GM23338 (cell line): Measurements from ENCODE around the gene STAB2. TPM values are rescaled to one million over a fixed set of nuclear protein-coding genes. Genes with fewer than 3 reads are reported as not detected.

Experiments
- ATAC-seq: fragments of 200-7000 bp; cut with Tn5 transposase; 3 replicates; pipeline ENCODE4 v1.9.1; 2020
- DNase-seq: peaks from one replicate; pipeline ENCODE4 v3.0.0-alpha.2; 2015; ENCODE audit warnings: low spot score
- H2AFZ ChIP-seq: fragments of 200-600 bp; sonication (generic); 2 replicates; pipeline ENCODE4 v1.8.0; 2016; ENCODE audit warnings: antibody characterized with exemption, mild to moderate bottlenecking, moderate library complexity
- H3F3A ChIP-seq: fragments of 200-600 bp; sonication (generic); replicated peaks from 2 replicates; pipeline ENCODE4 v1.8.0; 2017; ENCODE audit warnings: antibody characterized with exemption, mixed run types, low read depth
- H3K27ac ChIP-seq: fragments of 200-600 bp; sonication (generic); 2 replicates; pipeline ENCODE4 v1.6.1; 2016; ENCODE audit warnings: low read depth
- H3K27me3 ChIP-seq: fragments of 200-600 bp; sonication (generic); 2 replicates; pipeline ENCODE4 v1.8.0; 2016; ENCODE audit warnings: mild to moderate bottlenecking, mixed run types, moderate library complexity; ENCODE audit not compliant: insufficient read depth
- H3K36me3 ChIP-seq: fragments of 200-600 bp; sonication (generic); 2 replicates; pipeline ENCODE4 v1.8.0; 2016; ENCODE audit warnings: mild to moderate bottlenecking; ENCODE audit not compliant: insufficient read depth
- H3K4me1 ChIP-seq: fragments of 200-600 bp; sonication (generic); 2 replicates; pipeline ENCODE4 v1.8.0; 2016; ENCODE audit warnings: mild to moderate bottlenecking, moderate library complexity; ENCODE audit not compliant: insufficient read depth
- H3K4me2 ChIP-seq: fragments of 200-600 bp; sonication (generic); 2 replicates; pipeline ENCODE4 v1.7.1; 2017; ENCODE audit warnings: mixed run types
- H3K4me3 ChIP-seq: fragments of 200-600 bp; sonication (generic); 2 replicates; pipeline ENCODE4 v1.6.1; 2016; ENCODE audit warnings: mixed run types
- H3K79me2 ChIP-seq: fragments of 200-600 bp; sonication (generic); replicated peaks from 2 replicates; pipeline ENCODE4 v1.8.0; 2017; ENCODE audit warnings: mild to moderate bottlenecking; ENCODE audit not compliant: insufficient read depth
- H3K9me2 ChIP-seq: fragments of 200-600 bp; sonication (generic); 2 replicates; pipeline ENCODE4 v1.8.0; 2017; ENCODE audit not compliant: insufficient read depth
- H4K20me1 ChIP-seq: fragments of 200-600 bp; sonication (generic); replicated peaks from 2 replicates; pipeline ENCODE4 v1.8.0; 2017; ENCODE audit warnings: mild to moderate bottlenecking; ENCODE audit not compliant: insufficient read depth
- H3K27ac Mint-ChIP-seq: 2 replicates; pipeline ENCODE4 v1.8.0; 2020; ENCODE audit warnings: inconsistent platforms, mild to moderate bottlenecking, moderate library complexity, mixed read lengths
- H3K27me3 Mint-ChIP-seq: 3 replicates; pipeline ENCODE4 v1.8.0; 2022; ENCODE audit warnings: low read depth, mild to moderate bottlenecking, moderate library complexity, mixed read lengths, inconsistent platforms; ENCODE audit not compliant: insufficient read depth, poor library complexity
- H3K36me3 Mint-ChIP-seq: 3 replicates; pipeline ENCODE4 v1.8.0; 2021; ENCODE audit warnings: low read depth, mild to moderate bottlenecking, inconsistent platforms, moderate library complexity, mixed read lengths
- H3K4me1 Mint-ChIP-seq: 3 replicates; pipeline ENCODE4 v1.8.0; 2020; ENCODE audit warnings: mild to moderate bottlenecking, inconsistent platforms, mixed read lengths
- H3K4me3 Mint-ChIP-seq: 3 replicates; pipeline ENCODE4 v1.8.0; 2021; ENCODE audit warnings: moderate library complexity, mild to moderate bottlenecking, inconsistent platforms, mixed read lengths
- H3K9me3 Mint-ChIP-seq: 3 replicates; pipeline ENCODE4 v1.8.0; 2020; ENCODE audit warnings: moderate library complexity, mild to moderate bottlenecking, inconsistent platforms, mixed read lengths
- CREB1 ChIP-seq: fragments of 250-450 bp; sonication (Bioruptor Pico); IDR thresholded peaks from 2 replicates; pipeline ENCODE4 v1.5.0; 2020; ENCODE audit warnings: low read depth, mild to moderate bottlenecking, moderate library complexity
- EZH2phosphoT487 ChIP-seq: fragments of 200-600 bp; sonication (generic); IDR thresholded peaks from one replicate; pipeline ENCODE4 v1.8.1; 2018; ENCODE audit warnings: antibody characterized with exemption; ENCODE audit not compliant: unreplicated experiment
- JUNB ChIP-seq: IDR thresholded peaks from one replicate; pipeline ENCODE4 v1.6.1; 2016; ENCODE audit warnings: antibody characterized with exemption; ENCODE audit not compliant: unreplicated experiment
- NANOG ChIP-seq: IDR thresholded peaks from 2 replicates; pipeline ENCODE4 v1.6.1; 2016; ENCODE audit warnings: antibody characterized with exemption, borderline replicate concordance
- REST ChIP-seq: IDR thresholded peaks from one replicate; pipeline ENCODE4 v1.6.1; 2018; ENCODE audit warnings: antibody characterized with exemption; ENCODE audit not compliant: unreplicated experiment
- ZNF331 ChIP-seq: fragments of 250-450 bp; sonication (Bioruptor Pico); IDR thresholded peaks from 2 replicates; pipeline ENCODE4 v1.5.0; 2020; ENCODE audit warnings: low read depth, mild to moderate bottlenecking, moderate library complexity
- ZNF462 ChIP-seq: fragments of 250-450 bp; sonication (Bioruptor Pico); IDR thresholded peaks from 2 replicates; pipeline ENCODE4 v1.5.0; 2020; ENCODE audit warnings: mild to moderate bottlenecking, moderate library complexity
- polyA plus RNA-seq: library from polyadenylated mRNA; unstranded; fragments of >200 nt; fragmentation: Nextera tagmentation; extraction: Ambion mirVana; gene quantifications from 2 replicates; pipeline ENCODE4 v1.2.1, GENCODE V29; 2016
- total RNA-seq: library from RNA; depleted of rRNA; stranded (reverse); fragments of >200 nt; shearing (Covaris generic); gene quantifications from 2 replicates; pipeline ENCODE4 v1.2.3, GENCODE V29; 2014

The STAB2 gene
- total and polyA plus RNA-seq, 2 experiments from 2014 or later = 0.14 TPM; not detected in 1

GRCh38 chr12:103647267-103647666 lies 60.2 kb downstream of the STAB2 start (continued):
- TF ChIP-seq REST (no peak), CREB1 (CRISPR knock-in tag) (no peak), ZNF462 (CRISPR knock-in tag) (no peak), NANOG (no peak)

DNA sequence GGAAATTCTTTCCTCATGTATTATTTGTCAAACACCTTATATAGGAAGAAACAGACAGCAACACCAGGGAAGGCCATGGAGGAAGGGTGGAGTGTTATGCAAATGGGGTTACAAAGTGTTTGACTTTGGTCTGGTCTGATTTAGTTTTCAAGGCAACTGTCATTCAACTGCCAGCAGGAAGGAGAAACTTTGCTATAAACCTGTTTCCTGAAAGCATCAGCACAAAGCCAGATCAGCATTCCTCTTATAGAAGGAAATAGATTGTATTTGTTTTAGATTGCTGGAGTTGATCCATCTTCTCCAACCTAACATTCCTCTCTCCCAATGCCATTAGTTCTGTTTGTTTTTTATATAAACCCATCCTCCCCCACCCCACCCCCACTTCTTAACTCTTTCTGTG lies 65.7 kb downstream of the STAB2 start:
- H3K36me3 Mint-ChIP-seq = no peaks in the 10 kb centered on the region
- H3K27ac ChIP-seq = no peak overlapping the region
- no peaks in the 10 kb centered on the region for H3K36me3 ChIP-seq
- TF ChIP-seq ZNF331 (CRISPR knock-in tag) = no peak
- no peak for TF ChIP-seq JUNB
- TF ChIP-seq ZNF462 (CRISPR knock-in tag) = no peak
- TF ChIP-seq EZH2phosphoT487 = no peak

More for the DNA sequence above, 65.7 kb downstream of the STAB2 start:
- ATAC-seq (no peak), DNase-seq (no peak)
- H3K9me3 Mint-ChIP-seq = no peaks in the 10 kb centered on the region
- H3K9me2 ChIP-seq = 0 out of 2 replicates have a peak, but pooled peaks cover 6% of the 10 kb centered on the region
- no peaks in the 10 kb centered on the region for H3F3A ChIP-seq
- no peak overlapping the region for H3K4me3 Mint-ChIP-seq
- peaks cover 3% of the 10 kb centered on the region; the same call in 1 of the 2 replicates for H3K4me1 ChIP-seq
- H3K79me2 ChIP-seq = no peaks in the 10 kb centered on the region
- H3K4me1 Mint-ChIP-seq = peaks cover 6% of the 10 kb centered on the region; the same call in 2 of the 3 replicates
- no peaks in the 10 kb centered on the region for H4K20me1 ChIP-seq
- H3K4me2 ChIP-seq = no peak overlapping the region
- no peak overlapping the region for H3K4me3 ChIP-seq
- no peak overlapping the region for H3K27ac Mint-ChIP-seq
- H3K27me3 ChIP-seq = no peaks in the 10 kb centered on the region
- H2AFZ ChIP-seq = no peak overlapping the region
- H3K27me3 Mint-ChIP-seq = no peaks in the 10 kb centered on the region
